ENCODE measurements around the gene EXOC4. TPM values are rescaled to one million over a fixed set of nuclear protein-coding genes. Genes with fewer than 3 reads are reported as not detected.
A peak's percentile ranks its signal among the peaks of the same experiment; 100 is the strongest.

Gene EXOC4
- total RNA-seq, 1 experiment from 2014 or later, result 71.0 TPM

DNA sequence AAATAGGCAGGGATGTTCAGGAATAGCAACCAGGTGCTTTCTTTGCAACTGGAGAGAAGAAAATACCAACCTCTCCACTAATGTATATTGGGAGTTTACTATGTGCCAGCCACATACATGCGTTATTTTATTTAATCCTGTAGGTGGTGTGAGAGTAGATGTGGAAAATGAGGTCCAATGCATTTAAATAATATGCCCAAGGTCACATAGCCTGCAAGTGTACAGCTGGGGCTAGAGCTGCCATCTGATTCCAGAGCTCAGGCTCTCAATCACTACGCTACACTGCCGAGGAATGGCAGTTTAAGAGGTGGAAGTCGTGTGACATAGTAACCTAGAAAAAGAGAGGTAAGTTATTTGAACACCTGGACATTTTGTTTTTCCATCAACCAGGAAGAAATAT is 277.0 kb downstream of the EXOC4 start:
- DNase-seq (ENCODE audit: low read depth, low spot score) (no peak), ATAC-seq (no peak)
- no peak overlapping the region for H3K27ac ChIP-seq (ENCODE audit: low read length)
- H3K4me1 ChIP-seq (ENCODE audit: control insufficient read depth, insufficient read depth, low read length), result no peaks in the 10 kb centered on the region
- BruUV-seq (replicated peaks), result no TSS peak
- no peaks in the 10 kb centered on the region for H3K9me3 ChIP-seq (ENCODE audit: control insufficient read depth, insufficient read depth, low read depth, low read length)
- in situ Hi-C loops (cut with HindIII; ENCODE audit: low pct_unique_long_range_greater_than_20kb, low sequenced_read_pairs) (no loop called here), intact Hi-C loops (cut with micrococcal nuclease; ENCODE audit: unreplicated experiment) (no loop called here)
- no peaks in the 10 kb centered on the region for H3K36me3 ChIP-seq (ENCODE audit: control insufficient read depth, insufficient read depth, low read length)
- no peaks in the 10 kb centered on the region for H3K27me3 ChIP-seq (ENCODE audit: control insufficient read depth, insufficient read depth, low read length)
- POLR2A ChIA-PET, result no interaction called here
- H3K4me3 ChIP-seq (ENCODE audit: low read depth in 2 of 2, low read length in 2 of 2), result no peak overlapping the region
- peak; percentile 13; the same call in 1 of the 2 replicates for TF ChIP-seq CTCF (IDR thresholded peaks at IDR 0.05)
- TF ChIP-seq TCF7L2 (IDR thresholded peaks at IDR 0.05; ENCODE audit: low read depth, low read length), result no peak
- CTCF ChIA-PET, result no interaction called here

DNA sequence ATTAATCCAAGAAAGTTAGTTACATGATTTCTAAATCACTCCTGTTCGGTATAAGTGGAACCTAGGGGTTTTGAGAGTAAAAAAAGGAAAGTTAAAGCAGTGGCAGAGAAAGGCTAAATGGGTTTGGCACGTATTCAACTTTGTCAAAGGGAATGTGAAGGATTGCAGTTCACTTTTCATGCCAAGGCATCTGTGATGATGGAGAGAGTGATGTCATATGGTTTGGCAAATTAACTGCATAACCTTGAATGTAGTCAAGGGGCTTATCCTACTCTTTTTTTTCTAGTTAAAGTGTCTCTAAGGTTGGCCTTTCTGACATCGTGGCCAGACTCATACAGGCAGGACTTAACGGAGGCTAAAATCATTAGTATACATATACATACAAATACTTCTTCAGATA is 277.8 kb downstream of the EXOC4 start:
- H3K9me3 ChIP-seq (ENCODE audit: control insufficient read depth, insufficient read depth, low read depth, low read length), result no peaks in the 10 kb centered on the region
- no peak overlapping the region for H3K27ac ChIP-seq (ENCODE audit: low read length)
- TF ChIP-seq POLR2AphosphoS5 (IDR thresholded peaks at IDR 0.05; ENCODE audit: low read depth, low read length), result no peak
- TF ChIP-seq SIN3A (IDR thresholded peaks at IDR 0.05; ENCODE audit: borderline replicate concordance, insufficient read depth, low read depth, low read length), result no peak
- TF ChIP-seq CTCF (IDR thresholded peaks at IDR 0.05), result no peak
- TF ChIP-seq, protein P1, sequence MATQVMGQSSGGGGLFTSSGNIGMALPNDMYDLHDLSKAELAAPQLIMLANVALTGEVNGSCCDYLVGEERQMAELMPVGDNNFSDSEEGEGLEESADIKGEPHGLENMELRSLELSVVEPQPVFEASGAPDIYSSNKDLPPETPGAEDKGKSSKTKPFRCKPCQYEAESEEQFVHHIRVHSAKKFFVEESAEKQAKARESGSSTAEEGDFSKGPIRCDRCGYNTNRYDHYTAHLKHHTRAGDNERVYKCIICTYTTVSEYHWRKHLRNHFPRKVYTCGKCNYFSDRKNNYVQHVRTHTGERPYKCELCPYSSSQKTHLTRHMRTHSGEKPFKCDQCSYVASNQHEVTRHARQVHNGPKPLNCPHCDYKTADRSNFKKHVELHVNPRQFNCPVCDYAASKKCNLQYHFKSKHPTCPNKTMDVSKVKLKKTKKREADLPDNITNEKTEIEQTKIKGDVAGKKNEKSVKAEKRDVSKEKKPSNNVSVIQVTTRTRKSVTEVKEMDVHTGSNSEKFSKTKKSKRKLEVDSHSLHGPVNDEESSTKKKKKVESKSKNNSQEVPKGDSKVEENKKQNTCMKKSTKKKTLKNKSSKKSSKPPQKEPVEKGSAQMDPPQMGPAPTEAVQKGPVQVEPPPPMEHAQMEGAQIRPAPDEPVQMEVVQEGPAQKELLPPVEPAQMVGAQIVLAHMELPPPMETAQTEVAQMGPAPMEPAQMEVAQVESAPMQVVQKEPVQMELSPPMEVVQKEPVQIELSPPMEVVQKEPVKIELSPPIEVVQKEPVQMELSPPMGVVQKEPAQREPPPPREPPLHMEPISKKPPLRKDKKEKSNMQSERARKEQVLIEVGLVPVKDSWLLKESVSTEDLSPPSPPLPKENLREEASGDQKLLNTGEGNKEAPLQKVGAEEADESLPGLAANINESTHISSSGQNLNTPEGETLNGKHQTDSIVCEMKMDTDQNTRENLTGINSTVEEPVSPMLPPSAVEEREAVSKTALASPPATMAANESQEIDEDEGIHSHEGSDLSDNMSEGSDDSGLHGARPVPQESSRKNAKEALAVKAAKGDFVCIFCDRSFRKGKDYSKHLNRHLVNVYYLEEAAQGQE (IDR thresholded peaks at IDR 0.05; ENCODE audit: insufficient read depth in 1 of 2, low read depth in 2 of 2, low read length in 1 of 2), result no peak
- no peak for TF ChIP-seq TCF7L2 (IDR thresholded peaks at IDR 0.05; ENCODE audit: low read depth, low read length)
- intact Hi-C loops (cut with micrococcal nuclease; ENCODE audit: unreplicated experiment) (no loop called here), in situ Hi-C loops (cut with HindIII; ENCODE audit: low pct_unique_long_range_greater_than_20kb, low sequenced_read_pairs) (no loop called here)
- H3K4me1 ChIP-seq (ENCODE audit: control insufficient read depth, insufficient read depth, low read length), result no peaks in the 10 kb centered on the region
- CTCF ChIA-PET, result no interaction called here
- ATAC-seq (no peak), DNase-seq (ENCODE audit: low read depth, low spot score) (no peak)
- H3K27me3 ChIP-seq (ENCODE audit: control insufficient read depth, insufficient read depth, low read length), result no peaks in the 10 kb centered on the region
- no peaks in the 10 kb centered on the region for H3K36me3 ChIP-seq (ENCODE audit: control insufficient read depth, insufficient read depth, low read length)
- POLR2A ChIA-PET, result no interaction called here
- BruUV-seq (replicated peaks), result no TSS peak
- H3K4me3 ChIP-seq (ENCODE audit: low read depth in 2 of 2, low read length in 2 of 2), result no peak overlapping the region

GRCh38 chr7:133534816-133535215 is 281.9 kb downstream of the EXOC4 start:
- no TSS peak for BruUV-seq (replicated peaks)
- Histone ChIP-seq H3K36me3 (ENCODE audit: control insufficient read depth, insufficient read depth, low read length) (no peaks in the 10 kb centered on the region), H3K27me3 (ENCODE audit: control insufficient read depth, insufficient read depth, low read length) (no peaks in the 10 kb centered on the region), H3K27ac (ENCODE audit: low read length) (no peak overlapping the region), H3K4me3 (ENCODE audit: low read depth in 2 of 2, low read length in 2 of 2) (no peak overlapping the region), H3K4me1 (ENCODE audit: control insufficient read depth, insufficient read depth, low read length) (no peaks in the 10 kb centered on the region), H3K9me3 (ENCODE audit: control insufficient read depth, insufficient read depth, low read depth, low read length) (no peaks in the 10 kb centered on the region)
- CTCF ChIA-PET, result no interaction called here
- intact Hi-C loops (cut with micrococcal nuclease; ENCODE audit: unreplicated experiment), result no loop called here
- DNase-seq (ENCODE audit: low read depth, low spot score), result no peak
- TF ChIP-seq TCF7L2 (IDR thresholded peaks at IDR 0.05; ENCODE audit: low read depth, low read length) (no peak), CTCF (IDR thresholded peaks at IDR 0.05) (no peak), POLR2AphosphoS5 (IDR thresholded peaks at IDR 0.05; ENCODE audit: low read depth, low read length) (no peak)
- TF ChIP-seq, protein P1 (IDR thresholded peaks at IDR 0.05; ENCODE audit: insufficient read depth in 1 of 2, low read depth in 2 of 2, low read length in 1 of 2), result no peak
- no peak for ATAC-seq
- in situ Hi-C loops (cut with HindIII; ENCODE audit: low pct_unique_long_range_greater_than_20kb, low sequenced_read_pairs), result no loop called here
- POLR2A ChIA-PET, result no interaction called here

Data from Panc1 (cell line).